ENCODE measurements around the gene GMCL2.

DNA sequence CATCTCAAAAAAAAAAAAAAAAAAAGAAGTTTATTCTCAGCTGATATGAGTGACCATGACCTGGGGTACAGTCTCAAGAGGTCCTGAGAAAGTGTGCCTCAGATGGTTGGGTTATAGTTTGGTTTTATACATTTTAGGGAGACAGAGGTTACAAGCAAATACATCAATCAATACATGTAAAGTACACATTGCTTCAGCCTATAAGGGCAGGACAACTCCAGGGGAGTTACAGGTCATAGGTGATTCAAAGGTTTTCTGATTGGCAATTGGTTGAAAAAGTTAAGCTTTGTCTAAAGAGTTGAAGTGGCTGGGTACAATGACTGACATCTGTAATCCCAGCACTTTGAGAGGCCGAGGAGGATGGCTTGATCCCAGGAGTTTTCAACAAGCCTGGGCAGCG lies 2.3 kb upstream of the GMCL2 start:
- TF ChIP-seq RBM17 (IDR thresholded peaks at IDR 0.05; ENCODE audit: borderline replicate concordance, low read depth, low read length), result no peak
- no peak for TF ChIP-seq EHMT2 (IDR thresholded peaks at IDR 0.05)
- no peak for TF ChIP-seq BMI1 (IDR thresholded peaks at IDR 0.05; ENCODE audit: low read length)
- TF ChIP-seq ZNF740 (CRISPR knock-in tag; IDR thresholded peaks at IDR 0.05), result no peak
- TF ChIP-seq ZNF740 (tag; IDR thresholded peaks at IDR 0.05), result no peak
- no peak for TF ChIP-seq CTCF (IDR thresholded peaks at IDR 0.05 in 2 of 3, conservative IDR thresholded peaks at IDR 0.05 in 1 of 3; ENCODE audit: insufficient read depth in 2 of 3, low read depth in 1 of 3, low read length in 3 of 3)
- TF ChIP-seq TARDBP (IDR thresholded peaks at IDR 0.05), result no peak
- TF ChIP-seq ZNF318 (IDR thresholded peaks at IDR 0.05; ENCODE audit: borderline replicate concordance in 1 of 2, low read depth in 1 of 2), result no peak
- TF ChIP-seq SREBF1 (IDR thresholded peaks at IDR 0.05; ENCODE audit: borderline replicate concordance, low read depth, low read length), result no peak
- no peak for TF ChIP-seq FOXP4 (CRISPR knock-in tag; IDR thresholded peaks at IDR 0.05; ENCODE audit: borderline replicate concordance)
- TF ChIP-seq ESRRA (IDR thresholded peaks at IDR 0.05; ENCODE audit: borderline replicate concordance, low read depth), result no peak
- TF ChIP-seq MTA3 (IDR thresholded peaks at IDR 0.05; ENCODE audit: borderline replicate concordance), result no peak

Measured in K562 (cell line).